ENCODE data around the gene SPATS1.
"Not testable (repeated sequence)": the region's sequence is repeated elsewhere in the genome, so short reads cannot be mapped to it uniquely, and the experiment has no call there.

DNA sequence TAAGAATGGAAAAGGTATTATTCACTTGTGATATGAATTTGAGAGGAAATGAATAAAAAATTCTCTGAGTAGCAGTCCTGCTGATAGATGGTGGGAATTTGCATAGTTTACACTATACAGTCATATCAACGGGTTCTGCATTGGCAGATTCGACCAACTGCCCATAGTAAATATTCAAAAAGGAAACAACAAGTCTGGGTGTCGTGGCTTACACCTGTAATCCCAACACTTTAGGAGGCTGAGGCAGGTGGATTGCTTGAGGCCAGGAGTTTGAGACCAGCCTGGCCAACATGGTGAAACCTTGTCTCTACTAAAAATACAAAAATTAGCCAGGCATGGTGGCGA is 8.2 kb downstream of the SPATS1 start:
- not testable (repeated sequence) for TF ChIP-seq EP300 (IDR thresholded peaks at IDR 0.05)
- TF ChIP-seq, protein P1, sequence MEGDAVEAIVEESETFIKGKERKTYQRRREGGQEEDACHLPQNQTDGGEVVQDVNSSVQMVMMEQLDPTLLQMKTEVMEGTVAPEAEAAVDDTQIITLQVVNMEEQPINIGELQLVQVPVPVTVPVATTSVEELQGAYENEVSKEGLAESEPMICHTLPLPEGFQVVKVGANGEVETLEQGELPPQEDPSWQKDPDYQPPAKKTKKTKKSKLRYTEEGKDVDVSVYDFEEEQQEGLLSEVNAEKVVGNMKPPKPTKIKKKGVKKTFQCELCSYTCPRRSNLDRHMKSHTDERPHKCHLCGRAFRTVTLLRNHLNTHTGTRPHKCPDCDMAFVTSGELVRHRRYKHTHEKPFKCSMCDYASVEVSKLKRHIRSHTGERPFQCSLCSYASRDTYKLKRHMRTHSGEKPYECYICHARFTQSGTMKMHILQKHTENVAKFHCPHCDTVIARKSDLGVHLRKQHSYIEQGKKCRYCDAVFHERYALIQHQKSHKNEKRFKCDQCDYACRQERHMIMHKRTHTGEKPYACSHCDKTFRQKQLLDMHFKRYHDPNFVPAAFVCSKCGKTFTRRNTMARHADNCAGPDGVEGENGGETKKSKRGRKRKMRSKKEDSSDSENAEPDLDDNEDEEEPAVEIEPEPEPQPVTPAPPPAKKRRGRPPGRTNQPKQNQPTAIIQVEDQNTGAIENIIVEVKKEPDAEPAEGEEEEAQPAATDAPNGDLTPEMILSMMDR (IDR thresholded peaks at IDR 0.05) = not testable (repeated sequence)

All from tibial nerve (tissue), 4 donors.